ENCODE measurements around the gene NUDCD3. TPM values are rescaled to one million over a fixed set of nuclear protein-coding genes. Genes with fewer than 3 reads are reported as not detected.

Gene NUDCD3
- total and polyA plus RNA-seq, 4 donors = 15.4 to 30.7 (median 24.3) TPM

GRCh38 chr7:44539669-44540506 is 49.4 kb upstream of the NUDCD3 start:
- Histone ChIP-seq H3K4me1 (ENCODE audit: control insufficient read depth in 4 of 4, insufficient read depth in 4 of 4, low read length in 3 of 4) (peaks cover 5 to 64% (median 37%) of the 10 kb centered on the region in 4 donors), H3K36me3 (ENCODE audit: control insufficient read depth in 4 of 4, insufficient read depth in 3 of 4, low read depth in 1 of 4, low read length in 3 of 4) (peaks cover 0 to 4% (median 1%) of the 10 kb centered on the region in 4 donors), H3K27ac (ENCODE audit: low read depth in 1 of 2, low read length in 2 of 2) (peak overlapping the region; percentile 86 to 97), H3K4me3 (ENCODE audit: low read depth in 1 of 3, low read length in 3 of 3) (peak overlapping the region; percentile 54 to 65 (median 63)), H3K27me3 (ENCODE audit: control insufficient read depth in 4 of 4, insufficient read depth in 4 of 4, low read length in 3 of 4) (no peaks in the 10 kb centered on the region), H3K9ac (ENCODE audit: low read depth in 1 of 2, low read length in 2 of 2) (peak overlapping the region; percentile 72 to 99), H3K9me3 (ENCODE audit: control insufficient read depth in 4 of 4, low read length in 3 of 4) (no peaks in the 10 kb centered on the region)
- WGBS = 51% methylated on average over 27 of the region's 27 CpGs
- DNase-seq (ENCODE audit: low spot score) = no peak
- TF ChIP-seq HNF4G (IDR thresholded peaks at IDR 0.05) (no peak), EGR1 (IDR thresholded peaks at IDR 0.05; ENCODE audit: low read depth in 2 of 2) (peak in 1 of 2 donors; percentile 44), MAX (IDR thresholded peaks at IDR 0.05) (no peak), HNF4A (conservative IDR thresholded peaks at IDR 0.05) (peak; percentile 6 to 44), REST (IDR thresholded peaks at IDR 0.05) (peak; percentile 72), YY1 (IDR thresholded peaks at IDR 0.05) (peak; percentile 47), ATF3 (IDR thresholded peaks at IDR 0.05) (no peak), FOXA1 (IDR thresholded peaks at IDR 0.05) (no peak), RXRA (IDR thresholded peaks at IDR 0.05) (peak in 1 of 2 donors; percentile 50), SP1 (IDR thresholded peaks at IDR 0.05) (peak; percentile 35)

DNA sequence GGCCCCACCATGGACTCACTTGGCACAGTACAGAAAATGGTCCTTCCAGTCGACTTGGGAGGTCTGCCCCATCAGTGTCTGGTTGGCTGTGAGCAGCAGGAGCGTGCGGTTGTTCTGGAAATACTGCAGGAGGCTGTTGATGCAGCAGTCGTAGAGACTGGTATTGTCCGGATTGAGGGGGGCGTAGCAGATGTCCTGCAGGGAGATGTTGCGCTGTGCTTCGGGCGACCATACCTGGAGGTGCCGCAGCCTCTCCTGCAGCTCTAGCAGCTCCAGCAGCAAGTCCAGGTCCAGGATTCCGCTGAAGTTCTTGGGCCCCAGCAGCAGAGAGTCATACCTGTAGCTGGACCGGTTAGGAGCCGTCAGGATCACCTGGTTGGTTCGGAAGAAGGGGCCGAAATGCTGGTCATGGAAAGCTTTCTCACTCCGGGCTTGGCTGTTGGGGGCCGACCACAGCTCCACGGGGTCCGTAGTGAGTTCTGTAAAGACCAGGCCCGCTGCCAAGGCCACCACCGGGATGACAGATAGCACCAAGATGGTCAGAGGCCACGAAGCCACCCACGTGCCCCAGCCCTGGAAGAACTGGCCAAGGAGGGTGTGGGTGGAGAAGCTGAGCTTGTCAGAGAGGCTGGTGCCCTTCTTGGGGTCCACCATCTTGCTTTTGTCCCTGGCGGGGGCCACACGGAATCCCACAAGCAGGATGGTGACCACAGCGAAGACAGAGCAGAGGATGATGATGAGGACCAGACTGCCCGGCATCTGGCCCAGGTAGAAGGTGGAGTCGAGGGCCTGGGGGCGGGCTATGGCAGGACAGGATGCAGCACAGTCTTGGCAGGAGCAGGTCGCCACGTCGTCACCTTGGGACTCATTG is 48.6 kb upstream of the NUDCD3 start:
- H3K9me3 ChIP-seq (ENCODE audit: control insufficient read depth in 4 of 4, low read length in 3 of 4) = no peaks in the 10 kb centered on the region
- TF ChIP-seq RAD21 (IDR thresholded peaks at IDR 0.05) (no peak), MAX (IDR thresholded peaks at IDR 0.05) (no peak), NR2F2 (IDR thresholded peaks at IDR 0.05) (no peak), FOXA2 (IDR thresholded peaks at IDR 0.05) (no peak)
- TF ChIP-seq, protein P1, sequence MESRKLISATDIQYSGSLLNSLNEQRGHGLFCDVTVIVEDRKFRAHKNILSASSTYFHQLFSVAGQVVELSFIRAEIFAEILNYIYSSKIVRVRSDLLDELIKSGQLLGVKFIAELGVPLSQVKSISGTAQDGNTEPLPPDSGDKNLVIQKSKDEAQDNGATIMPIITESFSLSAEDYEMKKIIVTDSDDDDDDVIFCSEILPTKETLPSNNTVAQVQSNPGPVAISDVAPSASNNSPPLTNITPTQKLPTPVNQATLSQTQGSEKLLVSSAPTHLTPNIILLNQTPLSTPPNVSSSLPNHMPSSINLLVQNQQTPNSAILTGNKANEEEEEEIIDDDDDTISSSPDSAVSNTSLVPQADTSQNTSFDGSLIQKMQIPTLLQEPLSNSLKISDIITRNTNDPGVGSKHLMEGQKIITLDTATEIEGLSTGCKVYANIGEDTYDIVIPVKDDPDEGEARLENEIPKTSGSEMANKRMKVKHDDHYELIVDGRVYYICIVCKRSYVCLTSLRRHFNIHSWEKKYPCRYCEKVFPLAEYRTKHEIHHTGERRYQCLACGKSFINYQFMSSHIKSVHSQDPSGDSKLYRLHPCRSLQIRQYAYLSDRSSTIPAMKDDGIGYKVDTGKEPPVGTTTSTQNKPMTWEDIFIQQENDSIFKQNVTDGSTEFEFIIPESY (IDR thresholded peaks at IDR 0.05) = no peak
- H3K36me3 ChIP-seq (ENCODE audit: control insufficient read depth in 4 of 4, insufficient read depth in 3 of 4, low read depth in 1 of 4, low read length in 3 of 4) = peaks cover 0 to 6% (median 4%) of the 10 kb centered on the region in 4 donors
- peak overlapping the region; percentile 86 to 97 for H3K27ac ChIP-seq (ENCODE audit: low read depth in 1 of 2, low read length in 2 of 2)
- H3K4me1 ChIP-seq (ENCODE audit: control insufficient read depth in 4 of 4, insufficient read depth in 4 of 4, low read length in 3 of 4) = peaks cover 5 to 69% (median 41%) of the 10 kb centered on the region in 4 donors
- H3K27me3 ChIP-seq (ENCODE audit: control insufficient read depth in 4 of 4, insufficient read depth in 4 of 4, low read length in 3 of 4) = no peaks in the 10 kb centered on the region
- DNase-seq (ENCODE audit: low spot score) = no peak
- 69% methylated on average over 32 of the region's 32 CpGs for WGBS
- H3K9ac ChIP-seq (ENCODE audit: low read depth in 1 of 2, low read length in 2 of 2) = peak overlapping the region in 1 of 2 donors; percentile 81
- peak overlapping the region; percentile 54 to 65 (median 63) for H3K4me3 ChIP-seq (ENCODE audit: low read depth in 1 of 3, low read length in 3 of 3)

Measured in liver (tissue), 9 donors.